Nephron (organoid): ENCODE results near the gene LMNB1.
"Not testable (repeated sequence)": the region's sequence is repeated elsewhere in the genome, so short reads cannot be mapped to it uniquely, and the experiment has no call there.

ENCODE experiments used
- H3K27ac Mint-ChIP-seq, 3 experiments: 2 replicates each; pipeline ENCODE4 v1.8.0; 2020; ENCODE audit warnings: mixed read lengths in 3 of 3, mild to moderate bottlenecking in 2 of 3, moderate library complexity in 1 of 3
- H3K27me3 Mint-ChIP-seq: 2 replicates; pipeline ENCODE4 v1.8.0; 2021; ENCODE audit warnings: low read depth, mild to moderate bottlenecking, moderate library complexity, mixed read lengths
- H3K36me3 Mint-ChIP-seq: 2 replicates; pipeline ENCODE4 v1.8.0; 2020; ENCODE audit warnings: low read depth, mixed read lengths
- H3K4me1 Mint-ChIP-seq: 2 replicates; pipeline ENCODE4 v1.8.0; 2020; ENCODE audit warnings: mixed read lengths
- H3K4me3 Mint-ChIP-seq, 3 experiments: 2 replicates each; pipeline ENCODE4 v1.8.0; 2020; ENCODE audit warnings: mild to moderate bottlenecking in 3 of 3, mixed read lengths in 3 of 3, moderate library complexity in 2 of 3
- H3K9me3 Mint-ChIP-seq: 2 replicates; pipeline ENCODE4 v1.8.0; 2020; ENCODE audit warnings: mixed read lengths
- TF ChIP-seq, protein P1 (sequence below), 3 experiments: fragments of 200-600 bp; sonication (generic); IDR thresholded peaks; one replicate each; pipeline ENCODE4 v1.5.0; 2021; ENCODE audit warnings: antibody characterized with exemption in 3 of 3; ENCODE audit not compliant: unreplicated experiment in 3 of 3

The LMNB1 gene

DNA sequence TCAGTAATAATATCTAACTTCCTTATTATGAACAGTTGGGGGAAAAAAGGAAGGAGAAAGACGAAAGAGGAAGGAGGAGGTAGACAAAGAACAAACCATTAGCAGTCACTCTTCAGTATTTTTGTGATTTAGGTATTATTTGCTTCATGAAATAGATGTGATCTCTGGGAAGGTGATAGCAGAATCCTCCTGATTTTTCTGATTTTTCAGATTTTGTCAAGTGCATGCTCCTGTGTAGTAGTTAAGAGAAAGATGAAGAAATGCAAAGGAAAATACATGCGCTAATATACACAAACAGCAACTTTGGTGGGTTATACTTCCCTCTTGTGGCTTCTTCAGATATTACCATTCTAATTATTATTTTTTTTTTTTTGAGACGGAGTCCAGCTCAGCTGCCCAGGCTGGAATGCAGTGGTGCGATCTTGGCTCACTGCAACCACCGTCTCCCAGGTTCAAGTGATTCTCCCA is 31.6 kb downstream of the LMNB1 start:
- TF ChIP-seq, protein P1, sequence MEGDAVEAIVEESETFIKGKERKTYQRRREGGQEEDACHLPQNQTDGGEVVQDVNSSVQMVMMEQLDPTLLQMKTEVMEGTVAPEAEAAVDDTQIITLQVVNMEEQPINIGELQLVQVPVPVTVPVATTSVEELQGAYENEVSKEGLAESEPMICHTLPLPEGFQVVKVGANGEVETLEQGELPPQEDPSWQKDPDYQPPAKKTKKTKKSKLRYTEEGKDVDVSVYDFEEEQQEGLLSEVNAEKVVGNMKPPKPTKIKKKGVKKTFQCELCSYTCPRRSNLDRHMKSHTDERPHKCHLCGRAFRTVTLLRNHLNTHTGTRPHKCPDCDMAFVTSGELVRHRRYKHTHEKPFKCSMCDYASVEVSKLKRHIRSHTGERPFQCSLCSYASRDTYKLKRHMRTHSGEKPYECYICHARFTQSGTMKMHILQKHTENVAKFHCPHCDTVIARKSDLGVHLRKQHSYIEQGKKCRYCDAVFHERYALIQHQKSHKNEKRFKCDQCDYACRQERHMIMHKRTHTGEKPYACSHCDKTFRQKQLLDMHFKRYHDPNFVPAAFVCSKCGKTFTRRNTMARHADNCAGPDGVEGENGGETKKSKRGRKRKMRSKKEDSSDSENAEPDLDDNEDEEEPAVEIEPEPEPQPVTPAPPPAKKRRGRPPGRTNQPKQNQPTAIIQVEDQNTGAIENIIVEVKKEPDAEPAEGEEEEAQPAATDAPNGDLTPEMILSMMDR (IDR thresholded peaks at IDR 0.05; ENCODE audit: unreplicated experiment in 3 of 3): peak; percentile 46 to 71 (median 50)
- Mint-ChIP-seq H3K4me3 (no peak overlapping the region), H3K27ac (peak overlapping the region in 1 of 3 experiments; percentile 10), H3K36me3 (peaks cover 61% of the 10 kb centered on the region), H3K27me3 (no peaks in the 10 kb centered on the region), H3K4me1 (no peaks in the 10 kb centered on the region), H3K9me3 (no peaks in the 10 kb centered on the region)

DNA sequence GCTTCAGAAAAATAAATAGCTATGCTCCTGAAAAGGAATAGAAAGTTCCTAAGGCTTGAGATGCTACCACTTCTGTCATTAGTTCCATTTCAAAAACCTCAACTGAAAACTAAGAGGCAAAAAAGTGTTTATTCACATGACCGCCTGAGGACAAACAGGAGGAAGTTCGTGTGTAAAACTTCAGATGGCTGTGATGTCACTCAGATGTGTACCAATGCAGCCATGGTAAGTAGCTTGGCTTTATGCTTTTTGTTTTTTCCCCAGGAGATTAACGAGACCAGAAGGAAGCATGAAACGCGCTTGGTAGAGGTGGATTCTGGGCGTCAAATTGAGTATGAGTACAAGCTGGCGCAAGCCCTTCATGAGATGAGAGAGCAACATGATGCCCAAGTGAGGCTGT is 33.0 kb downstream of the LMNB1 start:
- no peak overlapping the region for H3K4me3 Mint-ChIP-seq
- H3K36me3 Mint-ChIP-seq: peaks cover 70% of the 10 kb centered on the region
- H3K4me1 Mint-ChIP-seq: no peaks in the 10 kb centered on the region
- TF ChIP-seq, protein P1 (IDR thresholded peaks at IDR 0.05; ENCODE audit: unreplicated experiment in 3 of 3): no peak
- H3K27me3 Mint-ChIP-seq: no peaks in the 10 kb centered on the region
- no peak overlapping the region for H3K27ac Mint-ChIP-seq
- H3K9me3 Mint-ChIP-seq: no peaks in the 10 kb centered on the region

DNA sequence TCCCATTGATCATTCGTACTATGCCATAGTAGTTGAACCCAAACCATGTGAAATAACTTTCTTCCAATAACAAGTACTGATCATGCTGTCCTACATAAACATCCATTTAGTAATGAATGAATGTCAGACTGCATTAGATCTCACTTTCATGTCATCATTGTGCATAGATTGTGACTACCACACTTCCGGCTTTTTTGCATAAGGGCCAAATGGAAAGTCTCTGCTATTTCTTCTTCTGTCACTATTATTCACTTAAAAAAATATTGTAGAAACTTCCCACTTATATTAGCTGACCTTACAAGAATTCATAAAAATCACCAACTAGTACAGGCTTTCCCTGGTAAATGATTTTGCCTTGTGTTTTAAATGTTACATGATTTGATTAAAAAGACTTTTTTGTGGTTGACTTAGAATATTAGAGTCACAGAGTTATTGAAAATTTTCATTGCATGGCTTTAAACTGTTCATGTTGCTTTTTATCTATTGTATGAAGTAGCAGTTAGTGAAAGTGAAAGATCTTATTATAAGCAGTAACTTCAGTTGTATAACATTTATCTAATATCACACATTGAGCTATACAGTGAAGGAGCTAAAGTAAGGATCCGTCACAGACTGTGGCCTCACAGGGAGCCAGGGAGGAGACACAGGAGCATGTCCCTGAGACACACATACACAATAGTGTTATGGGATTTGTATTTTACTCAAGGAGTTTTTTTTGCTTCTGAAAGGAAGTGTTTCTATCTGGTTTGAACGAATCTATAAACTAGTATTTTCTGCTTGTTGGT is 33.9 kb downstream of the LMNB1 start:
- no peak overlapping the region for H3K27ac Mint-ChIP-seq
- H3K4me1 Mint-ChIP-seq: no peaks in the 10 kb centered on the region
- no peak overlapping the region for H3K4me3 Mint-ChIP-seq

DNA sequence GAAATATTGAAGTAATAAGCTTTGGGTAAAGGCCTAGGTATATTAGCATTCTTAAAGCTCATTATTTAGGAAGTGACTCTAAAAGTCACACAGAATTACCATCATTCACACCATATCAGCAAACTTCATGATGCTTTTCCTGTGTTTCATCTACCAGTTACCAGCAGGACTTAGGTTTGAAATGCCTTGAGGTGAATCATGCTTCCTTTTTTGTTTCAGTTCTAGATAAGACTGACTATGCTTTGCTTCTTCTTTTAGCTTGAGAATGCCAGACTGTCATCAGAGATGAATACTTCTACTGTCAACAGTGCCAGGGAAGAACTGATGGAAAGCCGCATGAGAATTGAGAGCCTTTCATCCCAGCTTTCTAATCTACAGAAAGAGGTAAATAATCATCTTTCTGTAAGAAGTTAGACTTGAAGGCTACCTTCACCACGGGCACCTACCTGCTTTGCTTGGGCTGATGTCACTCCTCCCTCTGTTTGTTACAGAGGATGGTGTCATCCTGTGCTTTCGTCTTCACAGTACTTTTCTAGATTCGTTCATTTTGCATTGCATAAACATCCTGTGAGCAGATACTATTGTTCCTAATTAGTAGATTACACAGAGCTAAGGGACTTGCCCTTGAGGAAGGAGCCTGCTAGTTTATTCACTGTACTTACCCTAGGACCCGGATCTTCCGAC is 34.7 kb downstream of the LMNB1 start:
- TF ChIP-seq, protein P1 (IDR thresholded peaks at IDR 0.05; ENCODE audit: unreplicated experiment in 3 of 3): no peak

More for the DNA sequence above, 33.9 kb downstream of the LMNB1 start:
- TF ChIP-seq, protein P1 (IDR thresholded peaks at IDR 0.05; ENCODE audit: unreplicated experiment in 3 of 3): no peak
- Mint-ChIP-seq H3K27me3 (no peaks in the 10 kb centered on the region), H3K36me3 (peaks cover 63% of the 10 kb centered on the region), H3K9me3 (no peaks in the 10 kb centered on the region)

DNA sequence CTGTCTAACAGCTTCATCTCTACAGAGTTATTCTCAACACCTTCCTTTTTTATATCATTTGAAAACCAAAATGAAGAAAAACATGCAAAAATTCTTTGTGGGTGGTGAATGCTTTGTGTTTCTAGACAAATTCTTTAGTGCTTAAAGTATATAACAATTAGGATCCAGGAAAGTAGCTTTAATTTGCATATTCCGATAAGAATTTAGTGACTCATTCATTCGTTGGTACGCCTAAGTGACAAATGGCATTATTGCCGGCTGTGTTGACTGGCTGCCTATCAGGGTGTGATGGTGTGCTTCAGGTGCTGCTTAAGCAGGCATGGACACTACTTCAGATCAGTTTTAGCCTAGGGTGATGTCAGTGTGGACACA is 35.2 kb downstream of the LMNB1 start:
- TF ChIP-seq, protein P1 (IDR thresholded peaks at IDR 0.05; ENCODE audit: unreplicated experiment in 3 of 3): no peak
- Mint-ChIP-seq H3K36me3 (peaks cover 60% of the 10 kb centered on the region), H3K9me3 (no peaks in the 10 kb centered on the region)

More for the DNA sequence above, 34.7 kb downstream of the LMNB1 start:
- Mint-ChIP-seq H3K27ac (no peak overlapping the region), H3K4me3 (no peak overlapping the region), H3K4me1 (no peaks in the 10 kb centered on the region), H3K36me3 (peaks cover 60% of the 10 kb centered on the region), H3K9me3 (no peaks in the 10 kb centered on the region), H3K27me3 (no peaks in the 10 kb centered on the region)

DNA sequence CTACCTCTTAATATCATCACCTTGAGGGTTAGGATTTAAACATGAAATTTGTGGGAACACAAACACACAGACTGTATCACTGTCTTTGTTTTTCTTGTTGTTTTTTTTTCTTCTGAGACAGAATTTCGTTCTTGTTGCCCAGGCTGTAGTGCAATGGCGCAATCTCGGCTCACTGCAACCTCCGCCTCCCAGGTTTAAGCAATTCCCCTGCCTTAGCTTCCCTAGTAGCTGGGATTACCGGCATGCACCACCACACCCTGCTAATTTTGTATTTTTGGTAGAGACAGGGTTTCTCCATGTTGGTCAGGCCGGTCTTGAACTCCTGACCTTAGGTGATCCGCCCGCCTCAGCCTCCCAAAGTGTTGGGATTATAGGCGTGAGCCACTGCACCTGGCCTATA is 36.9 kb downstream of the LMNB1 start:
- H3K4me1 Mint-ChIP-seq, H3K27ac Mint-ChIP-seq, H3K9me3 Mint-ChIP-seq, H3K4me3 Mint-ChIP-seq, H3K27me3 Mint-ChIP-seq: not testable (repeated sequence)
- H3K36me3 Mint-ChIP-seq: peaks cover 66% of the 10 kb centered on the region

More for the DNA sequence above, 35.2 kb downstream of the LMNB1 start:
- H3K27ac Mint-ChIP-seq: no peak overlapping the region
- no peaks in the 10 kb centered on the region for H3K27me3 Mint-ChIP-seq
- H3K4me1 Mint-ChIP-seq: no peaks in the 10 kb centered on the region
- no peak overlapping the region for H3K4me3 Mint-ChIP-seq
